H1 (cell line): ENCODE results near the gene USP35. TPM values are rescaled to one million over a fixed set of nuclear protein-coding genes. Genes with fewer than 3 reads are reported as not detected.

ENCODE experiments used
- CHD7 ChIP-seq: fragments of 300-600 bp; sonication (generic); IDR thresholded peaks from 2 replicates; pipeline ENCODE4 v1.7.1; 2012; ENCODE audit warnings: low read length, moderate library complexity, mild to moderate bottlenecking, inconsistent platforms; ENCODE audit not compliant: insufficient replicate concordance
- CTBP2 ChIP-seq: IDR thresholded peaks from 2 replicates; pipeline ENCODE4 v1.7.0; 2011; ENCODE audit warnings: borderline replicate concordance, mild to moderate bottlenecking, moderate library complexity, mixed read lengths, low read length; ENCODE audit not compliant: insufficient read depth, insufficient read length
- MAFK ChIP-seq: IDR thresholded peaks from 2 replicates; pipeline ENCODE4 v1.6.1; 2012; ENCODE audit warnings: low read depth, mild to moderate bottlenecking, improper control_type of control experiment, low read length
- RBBP5 ChIP-seq: IDR thresholded peaks from 2 replicates; pipeline ENCODE4 v1.7.1; 2012; ENCODE audit warnings: low read depth, mild to moderate bottlenecking, inconsistent platforms, low read length, moderate library complexity, borderline replicate concordance
- TBP ChIP-seq: IDR thresholded peaks from 2 replicates; pipeline ENCODE4 v1.6.1; 2011; ENCODE audit warnings: low read depth, low read length, improper control_type of control experiment
- YY1 ChIP-seq: IDR thresholded peaks from 2 replicates; pipeline ENCODE4 v1.6.1; 2011; ENCODE audit warnings: low read depth, mild to moderate bottlenecking, low read length
- polyA plus RNA-seq, 7 experiments: library from polyadenylated mRNA; depleted of rRNA in 3 of 7; stranded (reverse) in 5 of 7; unstranded in 2 of 7; fragments of >200 nt in 5 of 7; fragments of 200-250 nt in 2 of 7; gene quantifications; 1 replicate in 5 of 7; 2 replicates in 1 of 7; 4 replicates in 1 of 7; pipeline versions ENCODE4 v1.2.1 to v1.2.3, GENCODE V29; 2011 to 2013; ENCODE audit warnings: missing spikeins in 2 of 7, mixed read lengths in 2 of 7
- total RNA-seq: library from RNA; stranded (reverse); fragmentation: NEBNext Ultra II Directional; extraction: Animal tissue kit (Norgen Biotek cat#: 25700); gene quantifications from 2 replicates; pipeline ENCODE4 v1.2.1, GENCODE V29; 2021

Gene USP35
- total and polyA plus RNA-seq, 2 of the 8 experiments (the other 6 are each of a cell fraction or from before 2014, with no cell fraction given), result 4.6 to 6.8 TPM

- no peak for TF ChIP-seq YY1
- no peak for TF ChIP-seq RBBP5
- no peak for TF ChIP-seq MAFK
- no peak for TF ChIP-seq CHD7
- TF ChIP-seq TBP, result no peak
- TF ChIP-seq CTBP2, result no peak
Measured at GRCh38 chr11:78156127-78156844, 32.4 kb upstream of the USP35 start (continued).
